ENCODE data around the gene PCYT1A. TPM values are rescaled to one million over a fixed set of nuclear protein-coding genes. Genes with fewer than 3 reads are reported as not detected.

PCYT1A gene
- total and polyA plus RNA-seq, 7 donors: 28.4 to 98.4 (median 62.9) TPM

- TF ChIP-seq CTCF (IDR thresholded peaks at IDR 0.05): no peak
- no peaks in the 10 kb centered on the region for H3K27me3 ChIP-seq (ENCODE audit: insufficient read depth in 3 of 3, low read length in 2 of 3)
- no peaks in the 10 kb centered on the region for H3K9me3 ChIP-seq
- 85 to 91% (median 88%) methylated on average over 4 of the region's 4 CpGs for WGBS, 3 donors
- DNase-seq (no peak), ATAC-seq (no peak)
- H3K4me3 ChIP-seq: no peak overlapping the region
- H3K36me3 ChIP-seq (ENCODE audit: insufficient read depth in 1 of 2, low read depth in 1 of 2): peaks cover 23 to 81% of the 10 kb centered on the region in 2 donors
- H3K27ac ChIP-seq: no peak overlapping the region
- intact Hi-C loops (cut with DNase I): no loop called here
- no peaks in the 10 kb centered on the region for H3K4me1 ChIP-seq
These were observed 47.1 kb downstream of the PCYT1A start for GRCh38 chr3:196240424-196240823.

- no peak overlapping the region for H3K4me3 ChIP-seq
- no peak for ATAC-seq
- H3K4me1 ChIP-seq: no peaks in the 10 kb centered on the region
- WGBS, 3 donors: 81 to 83% (median 82%) methylated on average over 14 of the region's 14 CpGs
- no peak for TF ChIP-seq CTCF (IDR thresholded peaks at IDR 0.05)
- H3K27me3 ChIP-seq (ENCODE audit: insufficient read depth in 3 of 3, low read length in 2 of 3): no peaks in the 10 kb centered on the region
- no peak overlapping the region for H3K27ac ChIP-seq
- intact Hi-C loops (cut with DNase I): no loop called here
- peaks cover 23 to 92% of the 10 kb centered on the region in 2 donors for H3K36me3 ChIP-seq (ENCODE audit: insufficient read depth in 1 of 2, low read depth in 1 of 2)
- H3K9me3 ChIP-seq: no peaks in the 10 kb centered on the region
- no peak for DNase-seq
These were observed 48.6 kb downstream of the PCYT1A start for GRCh38 chr3:196238612-196239560.

- intact Hi-C loops (cut with DNase I): no loop called here
- Histone ChIP-seq H3K27me3 (ENCODE audit: insufficient read depth in 3 of 3, low read length in 2 of 3) (no peaks in the 10 kb centered on the region), H3K27ac (no peak overlapping the region), H3K9me3 (no peaks in the 10 kb centered on the region), H3K4me3 (no peak overlapping the region), H3K36me3 (ENCODE audit: insufficient read depth in 1 of 2, low read depth in 1 of 2) (peaks cover 19 to 85% of the 10 kb centered on the region in 2 donors), H3K4me1 (no peaks in the 10 kb centered on the region)
- DNase-seq (no peak), ATAC-seq (no peak)
- 86 to 98% (median 88%) methylated on average over 5 of the region's 5 CpGs for WGBS, 3 donors
- no peak for TF ChIP-seq CTCF (IDR thresholded peaks at IDR 0.05)
These were observed 50.3 kb downstream of the PCYT1A start for GRCh38 chr3:196237203-196237602.

GRCh38 chr3:196236223-196236622, 51.3 kb downstream of the PCYT1A start:
- WGBS, 3 donors: 88 to 92% (median 92%) methylated on average over 8 of the region's 8 CpGs
- intact Hi-C loops (cut with DNase I): no loop called here
- ATAC-seq (no peak), DNase-seq (no peak)
- H3K27ac ChIP-seq: no peak overlapping the region
- no peaks in the 10 kb centered on the region for H3K9me3 ChIP-seq
- no peak overlapping the region for H3K4me3 ChIP-seq
- no peaks in the 10 kb centered on the region for H3K4me1 ChIP-seq
- no peak for TF ChIP-seq CTCF (IDR thresholded peaks at IDR 0.05)
- no peaks in the 10 kb centered on the region for H3K27me3 ChIP-seq (ENCODE audit: insufficient read depth in 3 of 3, low read length in 2 of 3)
- H3K36me3 ChIP-seq (ENCODE audit: insufficient read depth in 1 of 2, low read depth in 1 of 2): peaks cover 12 to 75% of the 10 kb centered on the region in 2 donors
